GM19468 (cell line): Measurements from ENCODE around the gene APOBEC3H.

Source experiments
- ATAC-seq: cut with Tn5 transposase; IDR thresholded peaks from one replicate; pipeline ENCODE4 v1.9.1; 2021; ENCODE audit warnings: mild to moderate bottlenecking, moderate library complexity, moderate number of reproducible peaks; ENCODE audit not compliant: unreplicated experiment; ENCODE audit errors: extremely low read depth

APOBEC3H gene

DNA sequence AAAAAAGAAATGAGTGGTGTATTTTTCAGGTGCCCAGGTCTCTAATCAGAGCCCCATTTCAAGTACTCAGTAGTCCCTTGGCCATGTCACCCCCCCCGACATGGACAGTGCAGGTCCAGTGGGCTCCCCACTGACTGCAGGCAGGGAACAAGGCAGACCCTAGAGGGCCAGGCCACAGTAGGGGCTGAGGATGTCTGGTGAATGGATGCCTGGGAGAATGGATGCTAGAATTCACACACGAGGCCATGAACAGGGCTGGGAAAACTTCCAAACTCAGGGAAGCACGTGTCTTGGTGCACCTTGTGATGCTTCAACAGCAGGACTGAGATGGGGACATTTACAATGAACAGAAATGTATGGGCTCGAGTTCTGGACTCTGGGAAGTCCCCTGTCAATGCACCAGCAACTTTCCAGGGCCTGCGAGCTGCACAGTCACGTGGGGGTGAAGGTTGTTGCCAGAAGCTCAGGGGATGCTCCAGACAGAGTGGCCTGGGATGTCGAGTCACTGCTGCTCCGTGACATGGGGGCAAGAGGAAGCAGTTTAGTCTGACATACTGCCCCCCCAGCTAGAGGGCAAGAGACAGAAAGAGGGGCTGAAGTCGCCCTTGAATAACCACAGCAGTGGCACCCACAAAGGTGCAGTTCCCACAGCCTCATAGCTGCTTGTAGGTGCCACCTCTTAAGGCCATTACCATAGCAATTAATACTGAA is 16.8 kb upstream of the APOBEC3H start:
- no peak for ATAC-seq

- no peak for ATAC-seq
Measured at GRCh38 chr22:39081016-39081415, 16.0 kb upstream of the APOBEC3H start.

DNA sequence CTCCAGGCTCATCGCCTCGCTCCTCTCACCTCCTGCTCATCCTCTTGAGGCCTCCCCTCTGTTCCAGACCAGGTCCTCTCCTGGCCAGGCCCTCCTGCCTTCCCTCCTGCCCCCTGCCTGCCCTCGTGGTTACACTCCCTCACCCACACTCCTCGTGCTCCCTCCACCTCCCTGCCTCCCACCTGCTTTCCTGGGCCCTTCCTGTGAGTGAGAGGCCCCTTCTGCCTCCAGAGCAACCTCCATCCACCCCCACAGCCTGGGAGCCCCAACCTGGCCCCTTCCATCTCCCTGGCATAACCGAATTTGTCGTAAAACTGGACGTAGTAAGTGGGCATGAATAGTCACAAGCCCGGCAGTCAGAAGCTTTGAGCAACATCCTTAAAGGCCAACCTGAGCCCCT is 15.4 kb upstream of the APOBEC3H start:
- no peak for ATAC-seq

DNA sequence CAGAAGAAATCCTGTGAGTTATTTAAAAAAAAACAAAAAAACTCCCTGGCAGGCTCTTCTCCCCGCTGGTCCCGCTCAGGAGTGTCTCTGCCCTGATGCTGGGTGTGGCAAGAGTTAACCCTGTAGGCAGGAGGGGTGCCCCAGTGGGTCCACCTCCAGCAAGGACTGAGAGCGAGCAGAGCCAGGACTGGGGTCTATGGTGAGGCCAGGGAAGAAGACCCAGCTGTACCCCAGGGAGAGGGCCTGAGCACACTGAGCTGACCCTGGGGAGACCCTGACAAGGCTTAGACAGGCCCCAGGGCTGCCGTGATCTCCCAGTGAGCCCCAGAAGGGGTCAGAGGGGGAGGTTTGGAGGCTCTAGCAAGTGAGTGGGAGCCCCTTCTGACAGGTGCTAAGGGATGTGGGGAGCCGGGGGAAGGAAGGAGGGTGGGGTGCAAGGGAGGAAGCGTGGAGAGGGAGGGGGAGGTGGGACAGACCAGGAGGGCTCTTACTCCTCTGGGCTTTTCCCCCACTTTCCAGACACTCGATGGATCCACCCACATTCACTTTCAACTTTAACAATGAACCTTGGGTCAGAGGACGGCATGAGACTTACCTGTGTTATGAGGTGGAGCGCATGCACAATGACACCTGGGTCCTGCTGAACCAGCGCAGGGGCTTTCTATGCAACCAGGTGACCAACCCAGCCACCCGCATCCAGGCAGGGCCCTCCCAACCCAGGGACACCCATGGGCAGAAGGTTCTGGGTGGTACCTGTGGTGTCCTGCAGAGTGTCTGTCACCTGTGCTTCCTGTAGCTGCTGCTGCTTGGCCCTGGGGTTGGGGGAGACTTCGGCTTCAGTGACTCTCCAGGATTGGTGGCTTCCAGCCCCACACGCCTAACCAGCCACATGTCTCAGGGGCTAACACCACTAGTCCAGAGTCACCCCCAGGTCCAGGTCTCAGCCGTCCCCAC is 13.6 kb upstream of the APOBEC3H start:
- no peak for ATAC-seq

GRCh38 chr22:39084666-39085065 is 12.4 kb upstream of the APOBEC3H start:
- ATAC-seq, result no peak

DNA sequence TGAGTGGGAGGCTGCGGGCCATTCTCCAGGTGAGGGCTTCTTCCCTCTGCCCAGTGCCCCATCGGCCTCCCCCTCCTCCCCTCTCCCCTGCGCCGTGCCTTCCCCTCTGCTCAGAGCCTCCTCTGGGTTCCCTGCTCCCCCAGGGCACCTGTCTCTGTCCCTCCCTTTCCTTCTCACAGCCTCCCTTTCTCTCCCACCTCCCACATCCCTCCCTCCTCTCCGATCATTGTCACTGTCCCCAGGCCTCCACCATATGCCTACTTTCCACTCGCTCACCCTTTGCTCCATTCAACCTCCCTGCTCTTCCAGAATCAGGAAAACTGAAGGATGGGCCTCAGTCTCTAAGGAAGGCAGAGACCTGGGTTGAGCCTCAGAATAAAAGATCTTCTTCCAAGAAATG is 9.9 kb upstream of the APOBEC3H start:
- no peak for ATAC-seq

- ATAC-seq, result no peak
Measured at GRCh38 chr22:39087881-39088684, 9.0 kb upstream of the APOBEC3H start.

GRCh38 chr22:39088685-39089032 is 8.4 kb upstream of the APOBEC3H start:
- no peak for ATAC-seq

- ATAC-seq, result no peak
Measured at GRCh38 chr22:39089928-39090327, 7.1 kb upstream of the APOBEC3H start.

- ATAC-seq, result no peak
Measured at GRCh38 chr22:39090426-39091064, 6.5 kb upstream of the APOBEC3H start.

- no peak for ATAC-seq
Measured at GRCh38 chr22:39091126-39092081, 5.6 kb upstream of the APOBEC3H start.

GRCh38 chr22:39092111-39092862 is 4.8 kb upstream of the APOBEC3H start:
- ATAC-seq, result no peak

DNA sequence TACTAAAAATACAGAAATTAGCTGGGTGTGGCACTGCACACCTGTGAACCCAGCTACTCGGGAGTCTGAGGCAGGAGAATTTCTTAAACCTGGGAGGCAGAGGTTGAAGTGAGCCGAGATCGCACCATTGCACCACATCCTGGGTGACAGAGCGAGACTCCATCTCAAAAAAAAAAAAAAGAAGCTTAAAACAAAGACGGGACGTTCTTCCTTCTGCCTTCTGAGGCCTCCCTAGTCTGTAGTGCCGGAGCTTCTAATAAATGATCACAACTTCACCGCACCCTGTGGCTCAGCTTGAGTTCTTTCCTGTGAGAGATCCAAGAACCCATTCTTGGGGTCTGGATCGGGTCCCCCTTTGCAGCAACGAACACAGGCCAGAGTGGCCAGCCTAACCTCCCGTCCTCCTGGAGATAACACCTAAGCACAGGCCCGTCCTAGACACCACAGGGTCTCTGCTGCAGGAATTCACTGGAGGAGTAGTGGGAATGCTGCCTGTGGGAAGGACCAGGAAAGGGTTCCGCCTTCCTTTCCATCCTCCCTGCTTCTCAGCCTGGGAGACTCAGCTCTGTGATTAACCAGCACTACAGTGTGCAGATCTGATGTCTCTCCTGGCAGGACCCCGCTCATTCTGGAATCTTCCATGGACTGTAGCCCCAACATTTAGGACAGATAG is 2.2 kb upstream of the APOBEC3H start:
- no peak for ATAC-seq

GRCh38 chr22:39095971-39096370 is 1.1 kb upstream of the APOBEC3H start:
- ATAC-seq, result no peak

- no peak for ATAC-seq
Measured at GRCh38 chr22:39098026-39098425, 982 bp downstream of the APOBEC3H start.

DNA sequence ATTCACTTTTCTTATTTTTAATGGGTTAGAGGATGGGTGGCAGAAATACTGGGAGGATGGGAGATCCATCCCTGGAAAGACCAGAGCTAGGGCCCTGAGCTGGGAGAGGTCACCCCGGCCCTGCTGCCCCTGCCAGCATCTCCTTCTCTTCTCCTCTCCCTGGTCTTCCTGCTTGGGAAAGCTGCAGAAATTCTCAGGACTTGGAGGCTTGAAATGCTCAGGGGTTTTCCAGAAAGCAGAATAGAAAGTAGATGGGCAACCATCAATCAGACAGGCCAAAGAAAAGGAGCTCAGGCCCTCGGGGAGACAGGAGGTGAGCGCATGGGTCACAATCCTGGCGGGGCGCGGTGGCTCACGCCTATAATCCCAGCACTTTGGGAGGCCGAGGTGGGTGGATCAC is 1.5 kb downstream of the APOBEC3H start:
- no peak for ATAC-seq

- no peak for ATAC-seq
Measured at GRCh38 chr22:39101226-39101625, 4.2 kb downstream of the APOBEC3H start.

GRCh38 chr22:39103431-39103830 is 6.4 kb downstream of the APOBEC3H start:
- no peak for ATAC-seq
